ENCODE results near the gene RACGAP1.
"Not testable (repeated sequence)": the region's sequence is repeated elsewhere in the genome, so short reads cannot be mapped to it uniquely, and the experiment has no call there.

The RACGAP1 gene

DNA sequence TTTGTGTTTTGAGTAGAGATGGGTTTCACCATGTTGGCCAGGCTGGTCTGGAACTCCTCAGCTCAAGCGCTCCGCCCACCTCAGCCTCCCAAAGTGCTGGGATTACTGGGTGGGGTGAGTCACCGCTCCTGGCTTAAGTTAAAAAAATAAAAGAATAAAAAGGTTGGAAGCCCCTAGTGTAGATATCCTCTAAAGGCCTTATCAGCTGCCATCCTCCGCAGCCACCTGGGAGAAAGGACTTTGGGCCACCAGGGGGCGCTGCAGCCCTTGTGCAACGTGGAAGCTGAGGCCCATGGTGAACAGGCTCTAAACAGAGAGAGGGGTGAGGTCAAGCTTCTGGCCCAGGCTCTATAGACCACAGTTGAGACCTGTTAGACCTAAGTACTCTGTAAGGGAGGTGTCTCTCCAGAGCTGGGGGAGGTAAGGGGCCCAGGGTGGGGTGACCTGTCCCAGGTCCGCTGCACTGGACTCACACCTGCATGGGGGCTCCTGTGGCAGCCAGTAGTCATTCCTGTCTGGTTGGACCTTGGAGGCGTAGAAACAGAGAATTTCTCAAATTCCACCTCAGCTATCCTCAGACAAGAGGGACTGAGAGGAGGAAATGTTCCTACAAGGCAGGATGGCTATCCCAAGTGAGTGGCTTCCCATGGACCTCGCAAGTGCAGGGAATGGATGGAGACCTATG lies 14.0 kb upstream of the RACGAP1 start:
- H3K4me3 ChIP-seq (ENCODE audit: low read depth, low read length), result no peak overlapping the region
- DNase-seq (ENCODE audit: low read depth), result peak; percentile 26

GRCh38 chr12:50038336-50038735 lies 13.0 kb upstream of the RACGAP1 start:
- H3K4me3 ChIP-seq (ENCODE audit: low read depth, low read length), result no peak overlapping the region
- DNase-seq (ENCODE audit: low read depth), result no peak

GRCh38 chr12:50032854-50033581 lies 7.7 kb upstream of the RACGAP1 start:
- H3K4me3 ChIP-seq (ENCODE audit: low read depth, low read length), result peak overlapping the region; percentile 7
- no peak for DNase-seq (ENCODE audit: low read depth)

GRCh38 chr12:50032515-50032853 lies 7.2 kb upstream of the RACGAP1 start:
- no peak for DNase-seq (ENCODE audit: low read depth)
- peak overlapping the region; percentile 7 for H3K4me3 ChIP-seq (ENCODE audit: low read depth, low read length)

DNA sequence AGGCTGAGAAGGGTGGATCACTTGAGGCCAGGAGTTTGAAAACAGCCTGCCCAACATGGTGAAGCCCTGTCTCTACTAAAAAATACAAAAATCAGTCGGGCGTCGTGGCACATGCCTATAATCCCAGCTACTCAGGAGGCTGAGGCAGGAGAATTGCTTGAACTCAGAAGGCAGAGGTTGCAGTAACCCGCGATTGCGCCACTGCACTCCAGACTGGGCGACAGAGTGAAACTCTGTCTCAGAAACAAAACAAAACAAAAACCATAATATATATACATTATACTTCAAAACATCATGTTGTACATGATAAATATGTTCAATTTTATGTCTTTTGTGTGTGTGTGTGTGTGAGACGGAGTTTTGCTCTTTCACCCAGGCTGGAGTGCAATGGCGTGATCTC lies 5.2 kb upstream of the RACGAP1 start:
- not testable (repeated sequence) for H3K4me3 ChIP-seq (ENCODE audit: low read depth, low read length); DNase-seq (ENCODE audit: low read depth)

DNA sequence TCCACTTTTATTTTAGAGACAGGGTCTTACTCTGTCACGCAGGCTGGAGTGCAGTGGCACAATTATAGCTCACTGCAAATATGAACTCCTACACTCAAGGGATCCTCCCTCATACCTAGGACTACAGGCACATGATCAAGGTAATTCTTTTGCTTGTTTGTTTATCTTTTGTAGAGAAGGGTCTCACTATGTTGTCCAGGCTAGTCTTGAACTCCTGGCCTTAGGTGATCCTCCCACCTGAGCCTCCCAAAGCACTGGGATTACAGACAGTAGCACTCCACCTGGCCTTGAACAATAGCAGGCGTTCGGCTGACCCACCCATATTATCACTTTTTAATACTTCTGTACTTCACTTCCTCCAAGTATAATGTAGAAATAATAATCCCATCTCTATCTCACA lies 1.4 kb upstream of the RACGAP1 start:
- H3K4me3 ChIP-seq (ENCODE audit: low read depth, low read length), result no peak overlapping the region
- no peak for DNase-seq (ENCODE audit: low read depth)

DNA sequence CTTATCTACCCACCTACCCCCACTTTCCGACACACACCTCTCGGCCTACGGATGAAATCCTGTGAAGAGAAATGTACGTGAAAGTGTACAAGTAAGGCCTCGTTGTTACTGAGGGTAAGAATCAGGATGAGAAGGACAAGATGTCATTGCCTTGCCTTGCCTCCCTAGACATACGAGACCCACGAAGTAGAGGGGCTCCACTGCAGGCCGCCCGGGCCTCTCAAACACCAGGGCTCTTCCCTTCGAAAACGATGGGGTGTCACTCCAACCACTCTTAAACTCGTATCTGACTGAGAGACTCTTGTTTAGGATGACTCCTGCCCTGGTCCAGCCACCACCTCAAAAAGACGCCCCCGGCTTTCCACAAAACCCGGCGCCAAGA lies 498 bp downstream of the RACGAP1 start:
- peak overlapping the region; percentile 81 for H3K4me3 ChIP-seq (ENCODE audit: low read depth, low read length)
- no peak for DNase-seq (ENCODE audit: low read depth)

- H3K4me3 ChIP-seq (ENCODE audit: low read depth, low read length), result peak overlapping the region; percentile 81
- DNase-seq (ENCODE audit: low read depth), result no peak
Measured at GRCh38 chr12:50024227-50024626, 1.1 kb downstream of the RACGAP1 start.

DNA sequence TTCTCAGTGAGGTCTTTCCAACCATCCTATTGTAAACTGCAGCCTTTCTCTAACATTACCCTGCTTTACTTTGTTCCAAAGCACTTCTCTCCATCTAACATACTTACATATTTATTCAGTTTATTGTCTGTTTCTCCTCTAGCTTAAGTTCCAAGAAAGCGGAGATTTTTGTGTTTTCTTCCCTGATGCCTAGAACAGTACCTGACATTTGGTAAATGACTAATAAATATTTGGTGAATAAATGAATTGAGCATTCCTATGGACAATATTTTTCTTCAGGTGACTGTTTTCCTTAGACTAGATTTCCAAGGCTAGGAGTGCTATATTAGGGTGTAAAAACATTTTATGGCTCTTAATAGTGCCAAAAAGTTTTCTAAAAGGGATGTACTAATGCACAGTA lies 2.4 kb downstream of the RACGAP1 start:
- no peak for DNase-seq (ENCODE audit: low read depth)
- H3K4me3 ChIP-seq (ENCODE audit: low read depth, low read length), result no peak overlapping the region

DNA sequence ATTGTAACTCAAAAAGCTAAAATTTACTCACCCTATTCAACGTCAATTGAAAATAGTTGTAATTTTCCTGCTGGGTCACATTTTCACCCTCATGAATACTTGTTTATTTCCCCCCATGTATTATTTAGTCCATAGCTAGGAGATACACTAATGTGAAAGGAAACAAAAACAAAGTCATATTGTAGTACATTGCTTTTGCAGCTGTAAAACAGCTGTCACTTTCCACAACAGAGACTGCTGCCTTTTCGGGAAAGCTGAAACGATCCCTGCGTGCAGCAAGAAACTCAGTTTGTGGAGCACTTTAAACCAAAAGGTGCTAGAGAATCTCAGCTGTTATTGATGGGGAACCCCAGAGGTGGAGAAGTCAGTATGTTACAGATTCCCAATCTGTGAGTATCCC lies 4.3 kb downstream of the RACGAP1 start:
- peak overlapping the region; percentile 8 for H3K4me3 ChIP-seq (ENCODE audit: low read depth, low read length)
- no peak for DNase-seq (ENCODE audit: low read depth)

- no peak overlapping the region for H3K4me3 ChIP-seq (ENCODE audit: low read depth, low read length)
- DNase-seq (ENCODE audit: low read depth), result no peak
Measured at GRCh38 chr12:50019524-50019923, 5.8 kb downstream of the RACGAP1 start.

GRCh38 chr12:50018968-50019367 lies 6.3 kb downstream of the RACGAP1 start:
- H3K4me3 ChIP-seq (ENCODE audit: low read depth, low read length), result no peak overlapping the region
- DNase-seq (ENCODE audit: low read depth), result no peak

DNA sequence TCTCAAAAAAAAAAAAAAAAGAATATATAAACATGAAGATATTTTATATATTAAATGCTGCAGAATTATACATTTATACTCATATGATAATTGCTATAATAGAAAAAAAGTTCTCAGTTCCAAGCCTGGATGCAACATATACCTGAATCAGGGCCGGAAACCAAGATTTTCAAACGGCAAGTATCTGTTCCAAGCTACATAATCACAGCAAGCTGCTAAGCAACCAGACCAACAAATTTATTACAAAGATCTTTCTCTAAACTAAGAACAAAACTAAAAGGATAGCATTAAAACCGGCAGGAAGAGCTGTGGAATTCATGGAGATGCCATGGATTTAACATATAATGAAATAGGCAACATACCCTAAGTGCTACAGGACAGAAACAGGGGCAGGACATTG lies 7.1 kb downstream of the RACGAP1 start:
- no peak for DNase-seq (ENCODE audit: low read depth)

GRCh38 chr12:50017641-50018040 lies 7.7 kb downstream of the RACGAP1 start:
- peak; percentile 48 for DNase-seq (ENCODE audit: low read depth)
- H3K4me3 ChIP-seq (ENCODE audit: low read depth, low read length), result no peak overlapping the region

More for the DNA sequence above, 7.1 kb downstream of the RACGAP1 start:
- H3K4me3 ChIP-seq (ENCODE audit: low read depth, low read length), result no peak overlapping the region

- peak; percentile 86 for DNase-seq (ENCODE audit: low read depth)
- H3K4me3 ChIP-seq (ENCODE audit: low read depth, low read length), result no peak overlapping the region
Measured at GRCh38 chr12:50016501-50017475, 8.5 kb downstream of the RACGAP1 start.

GRCh38 chr12:50014342-50014741 lies 11.0 kb downstream of the RACGAP1 start:
- DNase-seq (ENCODE audit: low read depth), result no peak

DNA sequence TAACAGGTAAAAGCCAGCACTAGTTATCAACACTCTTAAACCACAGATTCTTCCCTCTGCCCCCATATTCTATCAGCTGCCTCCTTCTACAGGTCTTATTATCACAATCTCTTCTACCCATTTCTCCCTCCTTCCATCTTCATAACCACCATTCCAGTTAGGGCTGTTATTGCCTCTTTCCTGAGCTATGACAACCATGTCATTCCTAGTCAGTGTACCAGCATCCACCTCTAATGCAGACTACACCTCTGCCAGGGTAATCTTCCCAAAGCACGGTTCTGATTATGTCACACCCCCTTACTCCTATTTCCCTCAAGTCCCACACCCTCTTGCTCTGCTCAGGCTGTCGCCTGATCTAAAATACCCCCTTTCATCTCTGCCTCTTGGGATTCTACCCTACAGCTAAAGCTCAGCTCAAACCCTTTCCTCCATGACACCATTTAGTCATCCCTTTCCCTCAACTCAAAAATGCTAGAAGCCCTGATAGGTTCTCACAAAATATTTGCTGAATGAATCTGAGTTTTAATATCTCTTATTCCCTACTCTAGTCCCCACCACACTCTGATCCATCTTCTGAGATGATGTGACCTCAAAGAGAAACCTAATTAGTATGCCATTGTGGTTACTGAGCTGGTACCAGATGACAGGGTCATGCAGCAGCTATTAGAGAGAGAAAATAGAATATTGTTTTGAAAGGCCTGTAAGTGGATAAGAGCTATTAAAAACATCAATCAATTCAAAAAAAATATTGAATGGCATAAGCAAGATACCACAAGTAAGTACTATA lies 11.7 kb downstream of the RACGAP1 start:
- no peak overlapping the region for H3K4me3 ChIP-seq (ENCODE audit: low read depth, low read length)
- DNase-seq (ENCODE audit: low read depth), result no peak

More at GRCh38 chr12:50014342-50014741, 11.0 kb downstream of the RACGAP1 start:
- no peak overlapping the region for H3K4me3 ChIP-seq (ENCODE audit: low read depth, low read length)

DNA sequence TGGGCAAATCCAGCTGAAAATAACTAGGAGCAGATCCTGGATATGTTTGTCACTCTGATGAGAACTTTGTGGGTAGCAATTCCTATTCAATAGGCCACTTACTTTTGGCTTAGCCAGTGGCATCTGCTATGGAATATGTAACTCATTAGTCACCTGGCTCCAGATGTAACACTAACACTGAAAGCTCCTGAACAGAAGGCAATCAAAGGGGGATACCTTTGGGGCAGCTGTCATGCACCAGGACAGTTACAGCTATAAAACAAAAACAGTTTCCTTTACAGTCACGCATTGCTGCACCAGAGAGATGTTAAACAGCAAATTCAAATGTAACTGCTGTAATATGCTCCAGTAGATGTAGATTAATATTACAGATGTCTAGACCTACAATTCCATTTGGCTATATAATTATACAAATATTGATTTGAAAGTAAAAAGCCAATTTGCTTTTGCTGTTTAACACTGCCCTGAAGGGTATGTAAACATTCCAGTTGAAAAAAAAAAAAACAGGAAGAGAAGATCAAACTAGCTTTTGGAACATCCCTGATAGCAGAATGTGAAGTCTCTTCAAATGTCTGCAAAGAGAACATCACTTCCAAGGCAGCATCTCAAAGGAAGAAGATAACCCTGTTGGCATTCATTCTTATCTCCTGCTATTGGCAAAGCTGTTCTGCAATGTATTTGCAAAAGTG lies 18.4 kb downstream of the RACGAP1 start:
- DNase-seq (ENCODE audit: low read depth), result no peak
- H3K4me3 ChIP-seq (ENCODE audit: low read depth, low read length), result no peak overlapping the region

DNA sequence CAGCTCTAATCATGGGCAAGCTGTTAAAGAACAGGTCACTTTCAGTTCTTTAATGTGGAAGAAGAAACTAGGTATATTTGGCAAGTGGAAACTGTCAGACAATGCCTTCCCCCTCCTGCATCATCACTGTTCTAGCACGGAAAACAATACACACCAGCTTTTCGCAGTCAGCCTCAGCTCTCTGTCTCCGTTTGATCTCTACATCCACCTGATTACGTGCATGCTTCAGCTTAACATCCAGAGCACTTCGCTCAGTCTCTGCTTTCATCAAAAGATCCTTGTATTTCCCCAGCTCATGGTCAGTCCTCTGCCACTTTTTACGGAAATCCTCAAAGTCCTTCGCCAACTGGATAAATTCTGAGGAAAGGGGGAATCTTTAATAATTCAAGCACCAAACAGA lies 19.0 kb downstream of the RACGAP1 start:
- no peak for DNase-seq (ENCODE audit: low read depth)
- no peak overlapping the region for H3K4me3 ChIP-seq (ENCODE audit: low read depth, low read length)
